Measurements from ENCODE around the gene ZBTB46. TPM values are rescaled to one million over a fixed set of nuclear protein-coding genes. Genes with fewer than 3 reads are reported as not detected.

ZBTB46 gene
- total RNA-seq, 1 donor from 2014 or later = 67.1 TPM

- peak; percentile 55 to 89 for DNase-seq (ENCODE audit: low read depth in 2 of 2)
These were observed 123.3 kb downstream of the ZBTB46 start, which contains the start of the genes ARFRP1 and ZGPAT for GRCh38 chr20:63707558-63708300. Gene ARFRP1, minus strand, starts transcription at chr20:63707976. Its CDS starts 885 bp downstream, at chr20:63707091. Gene ZGPAT, plus strand, starts transcription at chr20:63708039. Its CDS starts 542 bp downstream, at chr20:63708581.

GRCh38 chr20:63706852-63707557 is 124.1 kb downstream of the ZBTB46 start:
- DNase-seq (ENCODE audit: low read depth in 2 of 2) = peak; percentile 29 to 67

- peak in 1 of 2 donors; percentile 5 for DNase-seq (ENCODE audit: low read depth in 2 of 2)
These were observed 124.9 kb downstream of the ZBTB46 start for GRCh38 chr20:63706027-63706695.

- no peak for DNase-seq (ENCODE audit: low read depth in 2 of 2)
These were observed 125.6 kb downstream of the ZBTB46 start for GRCh38 chr20:63705232-63706026.

GRCh38 chr20:63704749-63705117 is 126.3 kb downstream of the ZBTB46 start:
- DNase-seq (ENCODE audit: low read depth in 2 of 2) = no peak

- no peak for DNase-seq (ENCODE audit: low read depth in 2 of 2)
These were observed 126.9 kb downstream of the ZBTB46 start for GRCh38 chr20:63703976-63704748.

GRCh38 chr20:63703471-63703975 is 127.5 kb downstream of the ZBTB46 start:
- DNase-seq (ENCODE audit: low read depth in 2 of 2) = no peak

- no peak for DNase-seq (ENCODE audit: low read depth in 2 of 2)
These were observed 128.2 kb downstream of the ZBTB46 start for GRCh38 chr20:63702751-63703470.

- no peak for DNase-seq (ENCODE audit: low read depth in 2 of 2)
These were observed 128.9 kb downstream of the ZBTB46 start for GRCh38 chr20:63702036-63702665.

GRCh38 chr20:63701329-63702035 is 129.6 kb downstream of the ZBTB46 start:
- no peak for DNase-seq (ENCODE audit: low read depth in 2 of 2)

GRCh38 chr20:63701051-63701328 is 130.1 kb downstream of the ZBTB46 start:
- no peak for DNase-seq (ENCODE audit: low read depth in 2 of 2)

- DNase-seq (ENCODE audit: low read depth in 2 of 2) = no peak
These were observed 130.6 kb downstream of the ZBTB46 start for GRCh38 chr20:63700199-63701050.

- no peak for DNase-seq (ENCODE audit: low read depth in 2 of 2)
These were observed 131.4 kb downstream of the ZBTB46 start for GRCh38 chr20:63699466-63700198.

- DNase-seq (ENCODE audit: low read depth in 2 of 2) = peak; percentile 65 to 93
These were observed 132.2 kb downstream of the ZBTB46 start for GRCh38 chr20:63698739-63699465.

GRCh38 chr20:63697868-63698545 is 133.1 kb downstream of the ZBTB46 start:
- DNase-seq (ENCODE audit: low read depth in 2 of 2) = no peak

- no peak for DNase-seq (ENCODE audit: low read depth in 2 of 2)
These were observed 133.7 kb downstream of the ZBTB46 start for GRCh38 chr20:63697357-63697867.

All from dermis microvascular lymphatic vessel endothelial cell (primary cell).